Gastrocnemius medialis (tissue), 4 donors: ENCODE measurements around the gene APOBEC3B.

Experiments used
- POLR2A ChIP-seq, 2 donors: fragments of 450-650 bp; IDR thresholded peaks; one replicate each; pipeline ENCODE4 v1.6.1; 2017; ENCODE audit warnings: antibody characterized with exemption in 2 of 2, mild to moderate bottlenecking in 2 of 2, moderate library complexity in 2 of 2
- TF ChIP-seq, protein P1 (sequence below), 5 experiments: fragments of 450-650 bp in 3 of 5; fragments of 200-600 bp in 2 of 5; sonication (generic) in 2 of 5; IDR thresholded peaks in 4 of 5; conservative IDR thresholded peaks in 1 of 5; 1 replicate in 4 of 5; 2 replicates in 1 of 5; pipeline ENCODE4 v1.5.1; 2016 to 2019; ENCODE audit warnings: antibody characterized with exemption in 5 of 5, mild to moderate bottlenecking in 3 of 5, moderate library complexity in 3 of 5

GRCh38 chr22:38949889-38950405 lies 32.2 kb upstream of the APOBEC3B start:
- TF ChIP-seq, protein P1, sequence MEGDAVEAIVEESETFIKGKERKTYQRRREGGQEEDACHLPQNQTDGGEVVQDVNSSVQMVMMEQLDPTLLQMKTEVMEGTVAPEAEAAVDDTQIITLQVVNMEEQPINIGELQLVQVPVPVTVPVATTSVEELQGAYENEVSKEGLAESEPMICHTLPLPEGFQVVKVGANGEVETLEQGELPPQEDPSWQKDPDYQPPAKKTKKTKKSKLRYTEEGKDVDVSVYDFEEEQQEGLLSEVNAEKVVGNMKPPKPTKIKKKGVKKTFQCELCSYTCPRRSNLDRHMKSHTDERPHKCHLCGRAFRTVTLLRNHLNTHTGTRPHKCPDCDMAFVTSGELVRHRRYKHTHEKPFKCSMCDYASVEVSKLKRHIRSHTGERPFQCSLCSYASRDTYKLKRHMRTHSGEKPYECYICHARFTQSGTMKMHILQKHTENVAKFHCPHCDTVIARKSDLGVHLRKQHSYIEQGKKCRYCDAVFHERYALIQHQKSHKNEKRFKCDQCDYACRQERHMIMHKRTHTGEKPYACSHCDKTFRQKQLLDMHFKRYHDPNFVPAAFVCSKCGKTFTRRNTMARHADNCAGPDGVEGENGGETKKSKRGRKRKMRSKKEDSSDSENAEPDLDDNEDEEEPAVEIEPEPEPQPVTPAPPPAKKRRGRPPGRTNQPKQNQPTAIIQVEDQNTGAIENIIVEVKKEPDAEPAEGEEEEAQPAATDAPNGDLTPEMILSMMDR (IDR thresholded peaks at IDR 0.05 in 4 of 5, conservative IDR thresholded peaks at IDR 0.05 in 1 of 5) = no peak
- TF ChIP-seq POLR2A (IDR thresholded peaks at IDR 0.05) = no peak
